HG03280 (cell line): ENCODE measurements around the gene UBALD1.
"Not testable (repeated sequence)": the region's sequence is repeated elsewhere in the genome, so short reads cannot be mapped to it uniquely, and the experiment has no call there.

Source experiments
- ATAC-seq: cut with Tn5 transposase; IDR thresholded peaks from one replicate; pipeline ENCODE4 v1.9.1; 2021; ENCODE audit warnings: mild to moderate bottlenecking, moderate library complexity; ENCODE audit not compliant: unreplicated experiment

UBALD1 gene

GRCh38 chr16:4614571-4615383, at the start of gene UBALD1:
TSS of gene UBALD1 (minus strand) at chr16:4614888. CDS start at chr16:4614797, 91 bp downstream.
- ATAC-seq: peak; percentile 57

DNA sequence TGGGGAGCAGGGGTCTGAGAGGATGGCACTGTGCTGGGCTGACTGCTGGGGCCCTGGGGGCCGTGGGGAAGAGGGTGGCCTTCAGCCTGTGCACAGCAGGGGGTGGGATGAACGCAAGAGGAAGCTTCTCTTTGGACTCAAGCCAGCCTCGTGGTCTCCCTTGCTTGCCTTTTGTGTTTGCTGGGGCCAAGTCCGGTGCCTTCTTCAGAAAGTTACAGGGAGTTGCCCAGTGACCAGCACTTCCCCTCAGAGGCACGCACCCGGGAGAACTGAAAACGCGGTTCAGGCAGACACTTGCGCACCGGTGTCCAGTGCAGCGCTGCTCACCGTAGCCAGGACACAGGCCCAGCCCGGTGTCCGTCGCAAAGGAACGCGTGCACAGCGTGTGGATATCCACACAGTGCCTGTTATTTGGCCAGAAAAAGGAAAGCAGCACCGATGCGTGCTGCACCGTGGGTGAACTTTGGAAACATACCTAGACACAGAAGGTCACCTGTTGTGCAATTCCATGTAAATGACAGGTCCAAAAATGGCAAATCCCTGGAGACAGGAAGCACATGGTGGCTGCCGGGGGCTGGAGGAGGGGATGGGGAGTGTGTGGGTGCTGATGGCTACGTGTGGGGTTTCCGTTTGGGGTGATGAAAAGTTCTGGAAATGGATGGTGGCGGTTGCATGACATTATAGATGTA, 49.2 kb upstream of the UBALD1 start:
- ATAC-seq: no peak

GRCh38 chr16:4663465-4663776, 48.7 kb upstream of the UBALD1 start:
- no peak for ATAC-seq

- ATAC-seq: no peak
These were observed 47.0 kb upstream of the UBALD1 start for GRCh38 chr16:4661661-4662060.

GRCh38 chr16:4660454-4661007, 45.8 kb upstream of the UBALD1 start:
- ATAC-seq: no peak

DNA sequence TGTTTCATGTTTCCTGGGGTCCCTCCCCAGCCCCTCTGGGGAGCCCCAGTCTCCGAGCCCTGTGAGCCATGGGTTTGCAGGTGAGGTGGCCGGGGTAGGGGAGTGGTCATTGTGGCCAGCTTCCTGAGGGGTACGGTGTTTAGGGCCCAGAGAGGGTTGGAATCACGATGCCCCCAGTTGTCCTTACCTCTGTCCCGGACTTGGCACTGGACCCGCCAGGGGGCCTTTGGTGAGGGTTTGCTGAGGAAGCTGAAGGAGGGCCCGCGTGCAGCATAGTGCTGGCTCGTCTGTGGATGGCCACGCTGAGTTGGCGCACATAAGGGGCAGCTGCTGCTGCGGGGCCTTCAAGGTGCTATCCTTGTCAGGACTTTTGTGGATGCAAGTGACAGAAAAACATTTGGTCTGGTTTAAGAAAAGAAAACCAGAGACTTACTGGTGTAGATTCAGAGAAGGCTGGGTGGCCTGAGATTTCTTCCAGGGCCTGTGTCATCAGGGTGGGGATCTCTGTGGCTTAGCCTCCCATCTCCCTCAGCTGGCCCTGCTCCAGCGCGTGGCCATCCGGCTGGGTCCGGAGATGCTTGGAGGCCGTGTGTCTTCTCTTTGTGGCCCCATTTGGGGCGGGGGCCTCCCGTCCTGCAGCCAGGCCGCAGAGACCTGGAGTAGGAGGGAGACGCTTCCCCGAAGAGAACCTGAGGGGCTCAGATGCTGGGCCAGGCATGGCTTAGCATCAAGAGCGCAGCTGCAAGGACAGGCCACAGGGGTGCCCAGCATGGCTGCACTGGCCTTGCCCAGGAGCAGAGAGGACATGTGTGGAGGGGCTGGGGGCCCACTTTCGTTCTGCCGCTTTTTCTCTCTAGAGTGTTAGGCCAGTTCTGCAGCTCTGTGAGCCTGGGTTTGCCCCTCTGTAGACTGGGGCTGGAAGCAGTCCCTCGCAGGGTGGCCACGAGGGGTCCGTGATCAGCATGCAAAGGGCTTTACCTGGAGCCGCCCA, 45.0 kb upstream of the UBALD1 start:
- ATAC-seq: no peak

- no peak for ATAC-seq
These were observed 42.3 kb upstream of the UBALD1 start for GRCh38 chr16:4656695-4657686.

DNA sequence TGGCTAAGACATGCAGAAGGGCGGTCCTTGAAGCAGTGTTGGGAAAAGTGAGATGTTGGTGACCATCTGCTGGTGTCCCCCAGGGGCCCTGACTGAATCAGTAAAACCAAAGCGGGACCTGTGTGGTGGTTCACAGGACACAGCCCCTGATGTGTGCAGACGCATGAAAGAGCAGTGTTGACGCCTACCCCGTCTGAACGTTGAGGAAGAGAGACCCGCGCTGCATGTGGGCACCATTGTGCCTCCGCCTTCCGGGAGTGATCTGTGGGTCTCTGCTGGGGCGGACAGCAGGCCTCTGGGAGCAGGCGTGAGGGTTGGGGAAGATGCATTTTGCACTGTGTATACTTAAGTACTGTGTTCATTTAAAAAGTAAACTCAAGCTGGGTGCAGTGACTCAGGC, 41.5 kb upstream of the UBALD1 start:
- no peak for ATAC-seq

GRCh38 chr16:4655801-4656200, 41.1 kb upstream of the UBALD1 start:
- ATAC-seq: no peak

DNA sequence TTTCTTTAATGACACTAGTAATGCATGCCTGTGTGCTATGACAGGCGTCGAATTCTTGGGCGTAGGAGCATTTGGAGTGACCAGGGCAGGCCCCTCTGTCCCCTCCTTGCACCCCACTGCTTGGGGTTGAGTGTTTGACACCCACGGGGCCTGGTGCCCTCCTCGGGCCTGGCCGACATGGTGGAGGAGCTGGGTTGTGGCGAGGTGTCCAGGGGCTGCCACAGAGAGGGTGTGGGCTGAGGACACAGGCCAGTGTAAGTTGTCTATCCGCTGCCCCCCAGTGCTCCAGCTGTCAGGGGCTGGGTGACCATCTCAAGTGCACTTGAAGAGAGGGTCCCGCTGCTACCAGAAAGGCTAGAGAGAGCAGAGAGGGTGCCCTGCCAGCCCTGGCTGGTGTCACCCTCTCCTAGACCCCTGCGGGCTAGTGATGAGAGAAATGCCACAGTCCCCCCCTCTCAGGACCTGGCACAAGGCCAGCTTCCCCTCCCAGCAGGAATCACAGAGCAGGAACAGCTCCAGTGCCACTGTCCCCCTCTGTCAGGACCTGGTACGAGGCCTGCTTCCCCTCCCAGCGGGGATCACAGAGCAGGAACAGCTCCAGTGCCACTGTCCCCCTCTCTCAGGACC, 40.4 kb upstream of the UBALD1 start:
- ATAC-seq: no peak

GRCh38 chr16:4654011-4654963, 39.6 kb upstream of the UBALD1 start:
- ATAC-seq: no peak

DNA sequence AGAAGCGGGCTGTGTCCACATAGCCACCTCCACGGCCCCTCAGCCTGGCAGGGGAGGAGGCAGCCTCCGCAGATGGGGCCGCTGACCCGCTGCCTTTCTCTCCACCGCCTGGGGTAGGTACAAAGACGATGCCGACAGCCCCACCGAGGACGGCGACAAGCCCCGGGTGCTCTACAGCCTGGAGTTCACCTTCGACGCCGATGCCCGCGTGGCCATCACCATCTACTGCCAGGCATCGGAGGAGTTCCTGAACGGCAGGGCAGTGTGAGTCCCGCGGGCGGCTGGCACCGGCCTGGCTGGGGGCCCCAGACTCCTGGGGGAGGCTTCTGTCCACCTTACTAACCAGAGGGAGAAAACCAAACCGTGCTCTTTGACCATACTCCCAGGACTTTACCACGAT, 37.9 kb upstream of the UBALD1 start:
- no peak for ATAC-seq

DNA sequence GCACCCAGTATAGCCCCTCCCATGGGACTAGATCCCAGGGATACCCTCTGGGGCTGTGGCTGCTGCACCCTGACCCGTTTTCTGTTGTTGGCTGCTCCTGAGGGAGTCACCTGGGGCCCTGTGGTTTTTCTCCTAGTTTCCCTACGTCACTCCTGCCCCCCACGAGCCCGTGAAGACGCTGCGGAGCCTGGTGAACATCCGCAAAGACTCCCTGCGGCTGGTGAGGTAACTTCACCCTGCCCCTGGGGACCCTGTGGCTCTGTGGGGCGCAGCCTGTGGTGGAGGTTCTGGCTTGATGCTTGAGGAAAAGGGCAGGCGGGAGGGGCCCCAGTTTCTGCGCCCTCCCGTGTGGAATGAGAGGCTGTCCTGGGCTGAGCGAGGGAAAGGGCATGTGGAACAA, 37.1 kb upstream of the UBALD1 start:
- no peak for ATAC-seq

DNA sequence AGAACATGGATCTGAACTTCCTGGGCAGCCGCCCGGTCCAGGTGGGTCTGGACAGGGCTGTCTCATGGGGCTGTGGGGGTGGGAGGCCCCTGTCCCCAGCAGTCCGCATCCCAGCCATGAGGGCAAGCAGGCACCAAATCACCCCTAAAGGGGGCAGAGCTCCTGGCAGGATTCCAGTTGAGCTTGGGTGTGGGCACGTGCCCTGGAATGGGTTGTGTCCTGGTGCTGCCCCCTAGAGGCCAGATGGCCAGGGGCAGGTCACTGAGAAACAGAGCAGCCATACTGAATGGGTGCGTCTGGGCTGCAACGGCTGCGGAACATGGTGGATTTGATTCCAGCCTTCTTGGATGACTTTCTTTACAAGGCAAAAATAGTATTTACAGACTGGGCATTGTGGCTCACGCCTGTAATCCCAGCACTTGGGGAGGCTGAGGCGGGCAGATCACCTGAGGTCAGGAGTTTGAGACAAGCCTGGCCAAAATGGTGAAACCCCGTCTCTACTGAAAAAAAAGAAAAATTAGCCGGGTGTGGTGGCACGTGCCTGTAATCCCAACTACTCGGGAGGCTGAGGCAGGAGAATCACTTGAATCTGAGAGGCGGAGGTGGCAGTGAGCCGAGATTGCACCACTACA, 35.9 kb upstream of the UBALD1 start:
- ATAC-seq: not testable (repeated sequence)

GRCh38 chr16:4649744-4650442, 35.2 kb upstream of the UBALD1 start:
- ATAC-seq: no peak

- ATAC-seq: no peak
These were observed 34.2 kb upstream of the UBALD1 start for GRCh38 chr16:4648917-4649316.

- ATAC-seq: no peak
These were observed 32.9 kb upstream of the UBALD1 start for GRCh38 chr16:4647644-4647980.
